ENCODE data around the gene TLR4. TPM values are rescaled to one million over a fixed set of nuclear protein-coding genes. Genes with fewer than 3 reads are reported as not detected.

TLR4 gene
- total and polyA plus RNA-seq, 2 of the 4 experiments (the other 2 are of a cell fraction), result under 0.01 TPM; not detected in 1

- no peak for TF ChIP-seq RFX5 (IDR thresholded peaks at IDR 0.05; ENCODE audit: low read depth, low read length)
- TF ChIP-seq ELK1 (IDR thresholded peaks at IDR 0.05; ENCODE audit: borderline replicate concordance, low read depth, low read length), result no peak
- TF ChIP-seq MAFK (IDR thresholded peaks at IDR 0.05; ENCODE audit: low read depth, low read length), result no peak
- TF ChIP-seq RAD21 (IDR thresholded peaks at IDR 0.05; ENCODE audit: low read length), result no peak
- no peak for TF ChIP-seq CHD1 (IDR thresholded peaks at IDR 0.05; ENCODE audit: low read depth, low read length)
- no peak for TF ChIP-seq MAZ (IDR thresholded peaks at IDR 0.05; ENCODE audit: borderline replicate concordance, low read depth, low read length)
- TF ChIP-seq BHLHE40 (IDR thresholded peaks at IDR 0.05; ENCODE audit: low read depth, low read length), result no peak
- TF ChIP-seq POLR2A (IDR thresholded peaks at IDR 0.05; ENCODE audit: low read depth, low read length), result no peak
- Histone ChIP-seq H3K14ac (replicated peaks; ENCODE audit: low read depth, low read length) (no peak overlapping the region), H3K79me1 (ENCODE audit: low read depth in 1 of 2, low read length in 2 of 2) (no peaks in the 10 kb centered on the region), H3K27me3 (ENCODE audit: control insufficient read depth, insufficient read depth, low read length) (no peaks in the 10 kb centered on the region), H2BK15ac (ENCODE audit: low read depth, low read length) (no peak overlapping the region), H4K91ac (ENCODE audit: insufficient read depth, low read depth, low read length) (no peak overlapping the region), H2BK20ac (ENCODE audit: low read depth, low read length) (no peak overlapping the region), H3K18ac (ENCODE audit: low read depth, low read length) (no peak overlapping the region), H3K36me3 (ENCODE audit: control insufficient read depth, insufficient read depth, low read length) (no peaks in the 10 kb centered on the region), H3K27ac (ENCODE audit: insufficient read depth, low read length) (no peak overlapping the region), H4K8ac (ENCODE audit: low read depth in 2 of 2, low read length in 2 of 2) (no peak overlapping the region), H3K9ac (ENCODE audit: low read depth, low read length) (no peak overlapping the region), H2BK5ac (ENCODE audit: low read depth, low read length, poor library complexity, severe bottlenecking) (no peak overlapping the region), H3K9me1 (ENCODE audit: insufficient read depth, low read length) (no peaks in the 10 kb centered on the region), H3K56ac (ENCODE audit: extremely low read depth, insufficient read depth, low read length) (no peak overlapping the region), H3K4me3 (ENCODE audit: insufficient read depth, low read depth, low read length) (no peak overlapping the region), H3K4me1 (ENCODE audit: control insufficient read depth, insufficient read depth, low read length) (no peaks in the 10 kb centered on the region), H3K23ac (ENCODE audit: low read depth, low read length) (no peak overlapping the region), H2AFZ (replicated peaks; ENCODE audit: low read length, poor library complexity) (no peak overlapping the region), H2AK5ac (ENCODE audit: low read depth, low read length) (no peak overlapping the region), H3K4me2 (ENCODE audit: low read depth, low read length) (no peak overlapping the region), H4K5ac (ENCODE audit: low read depth, low read length) (no peak overlapping the region), H2BK120ac (ENCODE audit: low read depth, low read length) (no peak overlapping the region), H3K9me3 (ENCODE audit: control insufficient read depth, insufficient read depth, low read length) (peaks cover 14% of the 10 kb centered on the region), H4K20me1 (ENCODE audit: insufficient read depth, low read length) (no peaks in the 10 kb centered on the region), H2AK9ac (replicated peaks; ENCODE audit: low read depth, low read length, poor library complexity) (no peak overlapping the region), H3K4ac (ENCODE audit: low read depth, low read length) (no peak overlapping the region)
- DNase-seq, result no peak
- dilution Hi-C loops (cut with HindIII; ENCODE audit: low sequenced_read_pairs, unreplicated experiment) (no loop called here), intact Hi-C loops (cut with micrococcal nuclease) (no loop called here), in situ Hi-C loops (cut with MboI; ENCODE audit: low sequenced_read_pairs) (no loop called here)
- POLR2A ChIA-PET (ENCODE audit: unreplicated experiment), result no interaction called here
- WGBS, 2 experiments (ENCODE audit: extremely low coverage in 2 of 2, insufficient read length in 1 of 2), result no CpG with 5 or more reads among the region's 1 CpG
- no TSS peak for BruUV-seq (replicated peaks)
- CTCF ChIA-PET, result no interaction called here
- ATAC-seq (ENCODE audit: low read depth), result no peak
Measured at GRCh38 chr9:117704597-117704996, 394 bp downstream of the TLR4 start.
